GM23338 (cell line): ENCODE results near the gene IDE. TPM values are rescaled to one million over a fixed set of nuclear protein-coding genes. Genes with fewer than 3 reads are reported as not detected.

ENCODE experiments used
- ETS1 ChIP-seq: IDR thresholded peaks from 2 replicates; pipeline ENCODE4 v1.6.1; 2016; ENCODE audit warnings: antibody characterized with exemption
- REST ChIP-seq: IDR thresholded peaks from one replicate; pipeline ENCODE4 v1.6.1; 2018; ENCODE audit warnings: antibody characterized with exemption; ENCODE audit not compliant: unreplicated experiment
- ZNF462 ChIP-seq: fragments of 250-450 bp; sonication (Bioruptor Pico); IDR thresholded peaks from 2 replicates; pipeline ENCODE4 v1.5.0; 2020; ENCODE audit warnings: mild to moderate bottlenecking, moderate library complexity
- polyA plus RNA-seq: library from polyadenylated mRNA; unstranded; fragments of >200 nt; fragmentation: Nextera tagmentation; extraction: Ambion mirVana; gene quantifications from 2 replicates; pipeline ENCODE4 v1.2.1, GENCODE V29; 2016
- total RNA-seq: library from RNA; depleted of rRNA; stranded (reverse); fragments of >200 nt; shearing (Covaris generic); gene quantifications from 2 replicates; pipeline ENCODE4 v1.2.3, GENCODE V29; 2014

IDE gene
- total and polyA plus RNA-seq, 2 experiments from 2014 or later = 12.9 to 36.3 TPM

GRCh38 chr10:92595505-92595904, 21.6 kb upstream of the IDE start (continued):
- TF ChIP-seq ZNF462 (CRISPR knock-in tag) (no peak), ETS1 (no peak), REST (no peak)
